ENCODE measurements around the gene TNK1.

The TNK1 gene

DNA sequence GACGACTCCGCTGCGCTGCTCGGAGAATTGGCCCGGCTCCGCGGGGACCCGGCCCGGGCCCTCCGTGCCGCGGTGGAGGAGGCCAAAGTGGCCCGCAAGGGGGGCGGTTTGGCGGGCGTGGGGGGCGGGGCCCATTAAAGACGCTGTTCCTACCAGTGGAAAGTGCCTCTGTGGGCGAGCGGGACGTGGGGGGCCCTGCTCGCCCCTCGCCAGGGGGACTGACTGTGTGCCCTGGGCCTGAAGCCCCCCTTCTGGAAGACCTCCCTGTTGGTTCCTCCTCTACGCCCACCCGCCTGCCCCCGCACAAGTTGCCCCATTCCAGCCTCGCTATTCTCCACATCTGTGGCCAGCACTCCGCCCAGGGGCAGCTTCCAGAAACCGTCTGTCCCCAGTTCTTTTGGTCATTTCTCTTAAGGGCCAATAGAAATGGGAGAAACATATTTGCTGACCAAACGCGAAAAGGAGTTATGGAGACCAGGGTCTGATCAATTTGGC, 56.5 kb downstream of the TNK1 start:
- no peak for DNase-seq

DNA sequence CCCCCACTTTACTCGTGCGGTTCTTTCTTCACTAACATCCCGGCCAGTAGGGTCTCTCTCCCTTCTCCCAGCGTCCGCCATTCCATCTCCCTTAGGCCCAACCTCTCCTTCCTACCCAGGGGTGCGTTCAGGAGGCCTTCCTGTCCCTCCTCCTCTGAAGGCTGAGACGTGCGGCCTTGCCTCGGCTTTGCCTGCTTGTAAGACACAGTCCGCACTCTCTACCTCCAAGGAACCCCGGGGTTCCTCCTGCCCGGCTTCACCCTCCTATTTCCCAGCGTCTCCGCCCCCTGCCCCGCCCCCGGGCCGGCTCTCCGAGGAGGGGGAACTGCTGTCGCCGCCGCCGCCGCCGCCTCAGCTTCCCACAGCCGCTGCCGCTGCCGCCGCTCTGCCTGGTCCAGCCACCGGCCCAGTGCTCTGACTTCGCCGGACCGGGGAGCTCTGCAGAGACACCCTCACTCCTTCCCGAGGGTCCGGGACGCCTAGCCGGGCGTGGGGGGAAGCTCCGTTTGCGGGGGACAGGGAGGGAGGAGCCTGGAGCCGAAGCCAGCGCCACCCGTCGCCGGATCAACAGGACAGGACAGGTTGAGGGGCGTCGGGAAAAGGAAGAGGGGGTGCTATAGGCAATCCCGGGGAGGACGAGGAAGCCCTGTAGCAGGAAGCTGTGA, 57.2 kb downstream of the TNK1 start:
- peak; percentile 62 for DNase-seq

DNA sequence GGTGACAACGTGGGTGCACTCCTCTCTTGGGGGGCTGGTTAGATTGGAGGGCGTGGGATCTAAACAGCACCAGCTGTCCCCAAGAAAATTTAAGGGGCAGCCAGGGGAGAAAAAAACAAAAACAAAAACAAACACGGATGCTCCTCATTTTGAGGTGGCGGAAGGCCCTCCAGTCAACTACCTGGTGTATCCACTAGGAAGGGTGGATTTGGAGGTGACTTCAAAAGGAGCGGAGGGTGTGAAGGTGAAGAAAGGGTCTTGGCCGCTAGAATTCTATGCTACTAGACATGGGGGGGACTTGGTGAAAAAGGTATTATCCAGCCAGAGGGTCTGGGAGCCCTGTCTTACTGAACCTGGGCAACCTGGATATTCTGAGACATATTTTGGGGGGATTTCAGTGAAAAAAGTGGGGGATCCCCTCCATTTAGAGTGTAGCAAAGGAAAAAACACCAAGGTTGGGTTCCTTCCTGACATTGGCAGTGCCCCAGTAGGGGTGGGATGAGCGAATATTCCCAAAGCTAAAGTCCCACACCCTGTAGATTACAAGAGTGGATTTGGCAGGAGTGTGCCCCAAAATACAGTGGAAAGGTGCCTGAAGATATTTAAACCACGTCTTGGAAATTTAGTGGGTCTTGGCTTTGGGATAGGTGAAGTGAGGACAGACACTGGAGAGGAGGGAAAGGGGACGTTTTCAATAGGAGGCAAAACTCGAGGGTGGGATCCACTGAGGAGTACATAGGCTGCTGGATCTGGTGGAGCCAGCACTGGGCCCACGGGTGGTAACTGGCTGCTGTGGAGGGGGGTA, 58.0 kb downstream of the TNK1 start:
- no peak for DNase-seq
